ENCODE results near the gene PLEKHM3.

Gene PLEKHM3

DNA sequence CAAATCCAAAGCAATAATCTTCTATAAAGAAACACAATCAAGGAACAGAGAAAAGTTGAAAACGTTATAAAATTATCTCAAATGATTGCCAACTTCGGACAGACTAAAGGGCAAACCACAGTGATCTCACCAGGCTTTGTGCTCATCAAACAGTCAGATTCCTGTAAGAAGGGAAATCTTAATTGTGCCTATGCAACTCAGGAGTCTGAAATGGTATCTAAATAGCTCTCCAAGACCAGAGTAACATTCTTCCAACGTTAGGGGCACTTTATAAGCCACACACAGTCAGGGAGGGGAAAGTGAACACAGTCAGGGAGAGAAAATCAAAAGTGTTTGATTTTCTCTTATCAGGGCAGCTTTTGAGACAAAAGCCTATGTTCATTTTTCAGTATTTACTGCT lies 29.4 kb downstream of the PLEKHM3 start:
- Histone ChIP-seq H3K9ac (ENCODE audit: low read length) (no peak overlapping the region), H3K9me2 (replicated peaks; ENCODE audit: insufficient read depth, low read length) (no peaks in the 10 kb centered on the region), H3K4me3 (ENCODE audit: insufficient read depth, low read length, poor library complexity, severe bottlenecking) (no peak overlapping the region), H3K4me2 (ENCODE audit: low read depth, low read length, poor library complexity, severe bottlenecking) (no peak overlapping the region), H2AFZ (ENCODE audit: low read depth, low read length, severe bottlenecking) (no peak overlapping the region), H3K36me3 (ENCODE audit: low read length) (no peaks in the 10 kb centered on the region), H3F3A (ENCODE audit: insufficient read depth) (no peaks in the 10 kb centered on the region), H3K9me3 (ENCODE audit: insufficient read depth, low read length) (no peaks in the 10 kb centered on the region), H3K79me2 (ENCODE audit: insufficient read depth, low read length) (no peaks in the 10 kb centered on the region), H3K27ac (ENCODE audit: low read depth, low read length) (no peak overlapping the region), H4K20me1 (ENCODE audit: low read depth, low read length) (no peaks in the 10 kb centered on the region), H3K27me3 (ENCODE audit: low read length) (no peaks in the 10 kb centered on the region)
- TF ChIP-seq EZH2phosphoT487 (conservative IDR thresholded peaks at IDR 0.05; ENCODE audit: low read length) (no peak), CTCF (IDR thresholded peaks at IDR 0.05; ENCODE audit: insufficient read depth, low read length, poor library complexity, severe bottlenecking) (no peak)

DNA sequence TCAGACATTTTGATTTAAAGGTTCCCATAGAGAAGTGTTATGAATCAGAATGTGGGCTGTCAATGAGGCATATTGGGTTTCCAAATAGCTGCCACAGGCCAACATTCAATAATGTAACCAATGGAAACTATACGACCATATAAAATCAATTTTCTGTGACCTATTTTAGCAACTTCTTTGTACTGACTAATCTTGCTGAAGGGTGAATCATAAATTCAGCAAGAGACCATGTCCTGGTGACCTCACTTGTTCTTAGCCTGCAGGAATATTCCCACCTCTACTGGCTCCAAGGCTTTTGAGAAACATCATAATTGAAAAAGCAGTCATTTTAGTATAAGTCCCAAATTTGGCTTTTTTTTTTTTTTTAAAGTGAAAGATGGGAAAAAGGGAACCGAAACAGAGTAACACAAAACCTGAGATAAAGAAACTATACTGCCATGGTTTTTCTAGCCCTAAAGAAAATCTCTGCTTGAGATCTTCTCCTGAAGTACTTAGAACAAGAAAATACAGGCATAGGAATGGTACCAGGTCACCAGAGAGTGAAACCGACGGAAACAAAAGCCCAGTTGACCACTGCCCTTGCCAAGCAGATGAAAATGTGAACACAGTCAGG lies 32.1 kb downstream of the PLEKHM3 start:
- TF ChIP-seq EZH2phosphoT487 (conservative IDR thresholded peaks at IDR 0.05; ENCODE audit: low read length), result no peak
- TF ChIP-seq CTCF (IDR thresholded peaks at IDR 0.05; ENCODE audit: insufficient read depth, low read length, poor library complexity, severe bottlenecking), result no peak
- Histone ChIP-seq H3F3A (ENCODE audit: insufficient read depth) (no peaks in the 10 kb centered on the region), H3K9me2 (replicated peaks; ENCODE audit: insufficient read depth, low read length) (no peaks in the 10 kb centered on the region), H3K4me2 (ENCODE audit: low read depth, low read length, poor library complexity, severe bottlenecking) (no peak overlapping the region), H3K4me3 (ENCODE audit: insufficient read depth, low read length, poor library complexity, severe bottlenecking) (no peak overlapping the region), H3K9me3 (ENCODE audit: insufficient read depth, low read length) (no peaks in the 10 kb centered on the region), H3K27ac (ENCODE audit: low read depth, low read length) (no peak overlapping the region), H3K9ac (ENCODE audit: low read length) (no peak overlapping the region), H3K36me3 (ENCODE audit: low read length) (no peaks in the 10 kb centered on the region), H2AFZ (ENCODE audit: low read depth, low read length, severe bottlenecking) (no peak overlapping the region), H3K27me3 (ENCODE audit: low read length) (no peaks in the 10 kb centered on the region), H3K79me2 (ENCODE audit: insufficient read depth, low read length) (no peaks in the 10 kb centered on the region), H4K20me1 (ENCODE audit: low read depth, low read length) (no peaks in the 10 kb centered on the region)

DNA sequence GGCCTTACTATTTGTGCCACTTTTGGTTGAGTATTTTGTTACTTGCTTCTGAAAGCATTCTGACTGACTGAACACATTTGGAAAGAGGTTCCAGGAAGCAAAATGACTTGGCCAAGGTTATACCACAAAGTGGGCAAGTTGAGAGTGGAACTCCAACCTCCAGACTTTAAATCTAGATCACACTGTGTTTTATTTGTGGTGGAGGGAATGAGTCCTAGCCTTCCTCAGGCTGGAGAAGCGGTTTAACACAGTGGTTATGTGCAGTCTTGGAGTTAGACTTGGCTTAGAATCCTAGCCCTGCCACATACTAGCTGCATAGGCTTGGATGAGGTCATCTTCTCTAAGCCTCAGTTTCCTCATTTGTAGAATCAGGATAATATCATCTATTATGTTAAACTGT lies 33.4 kb downstream of the PLEKHM3 start:
- Histone ChIP-seq H3K36me3 (ENCODE audit: low read length) (no peaks in the 10 kb centered on the region), H3K27me3 (ENCODE audit: low read length) (no peaks in the 10 kb centered on the region), H2AFZ (ENCODE audit: low read depth, low read length, severe bottlenecking) (no peak overlapping the region), H3F3A (ENCODE audit: insufficient read depth) (no peaks in the 10 kb centered on the region), H3K4me2 (ENCODE audit: low read depth, low read length, poor library complexity, severe bottlenecking) (no peak overlapping the region), H3K9me2 (replicated peaks; ENCODE audit: insufficient read depth, low read length) (no peaks in the 10 kb centered on the region), H3K79me2 (ENCODE audit: insufficient read depth, low read length) (no peaks in the 10 kb centered on the region), H3K9me3 (ENCODE audit: insufficient read depth, low read length) (no peaks in the 10 kb centered on the region), H3K9ac (ENCODE audit: low read length) (no peak overlapping the region), H3K4me3 (ENCODE audit: insufficient read depth, low read length, poor library complexity, severe bottlenecking) (no peak overlapping the region), H4K20me1 (ENCODE audit: low read depth, low read length) (no peaks in the 10 kb centered on the region), H3K27ac (ENCODE audit: low read depth, low read length) (no peak overlapping the region)
- TF ChIP-seq EZH2phosphoT487 (conservative IDR thresholded peaks at IDR 0.05; ENCODE audit: low read length) (no peak), CTCF (IDR thresholded peaks at IDR 0.05; ENCODE audit: insufficient read depth, low read length, poor library complexity, severe bottlenecking) (no peak)
